GM23338 (cell line): Measurements from ENCODE around the gene MEI4. TPM values are rescaled to one million over a fixed set of nuclear protein-coding genes. Genes with fewer than 3 reads are reported as not detected.
A peak's percentile ranks its signal among the peaks of the same experiment; 100 is the strongest.

Experiments used
- ATAC-seq: fragments of 200-7000 bp; cut with Tn5 transposase; 3 replicates; pipeline ENCODE4 v1.9.1; 2020
- DNase-seq: peaks from one replicate; pipeline ENCODE4 v3.0.0-alpha.2; 2015; ENCODE audit warnings: low spot score
- H2AFZ ChIP-seq: fragments of 200-600 bp; sonication (generic); 2 replicates; pipeline ENCODE4 v1.8.0; 2016; ENCODE audit warnings: antibody characterized with exemption, mild to moderate bottlenecking, moderate library complexity
- H3F3A ChIP-seq: fragments of 200-600 bp; sonication (generic); replicated peaks from 2 replicates; pipeline ENCODE4 v1.8.0; 2017; ENCODE audit warnings: antibody characterized with exemption, mixed run types, low read depth
- H3K27ac ChIP-seq: fragments of 200-600 bp; sonication (generic); 2 replicates; pipeline ENCODE4 v1.6.1; 2016; ENCODE audit warnings: low read depth
- H3K27me3 ChIP-seq: fragments of 200-600 bp; sonication (generic); 2 replicates; pipeline ENCODE4 v1.8.0; 2016; ENCODE audit warnings: mild to moderate bottlenecking, mixed run types, moderate library complexity; ENCODE audit not compliant: insufficient read depth
- H3K36me3 ChIP-seq: fragments of 200-600 bp; sonication (generic); 2 replicates; pipeline ENCODE4 v1.8.0; 2016; ENCODE audit warnings: mild to moderate bottlenecking; ENCODE audit not compliant: insufficient read depth
- H3K4me1 ChIP-seq: fragments of 200-600 bp; sonication (generic); 2 replicates; pipeline ENCODE4 v1.8.0; 2016; ENCODE audit warnings: mild to moderate bottlenecking, moderate library complexity; ENCODE audit not compliant: insufficient read depth
- H3K4me2 ChIP-seq: fragments of 200-600 bp; sonication (generic); 2 replicates; pipeline ENCODE4 v1.7.1; 2017; ENCODE audit warnings: mixed run types
- H3K4me3 ChIP-seq: fragments of 200-600 bp; sonication (generic); 2 replicates; pipeline ENCODE4 v1.6.1; 2016; ENCODE audit warnings: mixed run types
- H3K79me2 ChIP-seq: fragments of 200-600 bp; sonication (generic); replicated peaks from 2 replicates; pipeline ENCODE4 v1.8.0; 2017; ENCODE audit warnings: mild to moderate bottlenecking; ENCODE audit not compliant: insufficient read depth
- H3K9me2 ChIP-seq: fragments of 200-600 bp; sonication (generic); 2 replicates; pipeline ENCODE4 v1.8.0; 2017; ENCODE audit not compliant: insufficient read depth
- H4K20me1 ChIP-seq: fragments of 200-600 bp; sonication (generic); replicated peaks from 2 replicates; pipeline ENCODE4 v1.8.0; 2017; ENCODE audit warnings: mild to moderate bottlenecking; ENCODE audit not compliant: insufficient read depth
- H3K27ac Mint-ChIP-seq: 2 replicates; pipeline ENCODE4 v1.8.0; 2020; ENCODE audit warnings: inconsistent platforms, mild to moderate bottlenecking, moderate library complexity, mixed read lengths
- H3K27me3 Mint-ChIP-seq: 3 replicates; pipeline ENCODE4 v1.8.0; 2022; ENCODE audit warnings: low read depth, mild to moderate bottlenecking, moderate library complexity, mixed read lengths, inconsistent platforms; ENCODE audit not compliant: insufficient read depth, poor library complexity
- H3K36me3 Mint-ChIP-seq: 3 replicates; pipeline ENCODE4 v1.8.0; 2021; ENCODE audit warnings: low read depth, mild to moderate bottlenecking, inconsistent platforms, moderate library complexity, mixed read lengths
- H3K4me1 Mint-ChIP-seq: 3 replicates; pipeline ENCODE4 v1.8.0; 2020; ENCODE audit warnings: mild to moderate bottlenecking, inconsistent platforms, mixed read lengths
- H3K4me3 Mint-ChIP-seq: 3 replicates; pipeline ENCODE4 v1.8.0; 2021; ENCODE audit warnings: moderate library complexity, mild to moderate bottlenecking, inconsistent platforms, mixed read lengths
- H3K9me3 Mint-ChIP-seq: 3 replicates; pipeline ENCODE4 v1.8.0; 2020; ENCODE audit warnings: moderate library complexity, mild to moderate bottlenecking, inconsistent platforms, mixed read lengths
- CREB1 ChIP-seq: fragments of 250-450 bp; sonication (Bioruptor Pico); IDR thresholded peaks from 2 replicates; pipeline ENCODE4 v1.5.0; 2020; ENCODE audit warnings: low read depth, mild to moderate bottlenecking, moderate library complexity
- EZH2 ChIP-seq: fragments of 200-600 bp; sonication (generic); IDR thresholded peaks from one replicate; pipeline ENCODE4 v1.8.0; 2017; ENCODE audit warnings: antibody characterized with exemption, mild to moderate bottlenecking, low read depth; ENCODE audit not compliant: unreplicated experiment
- EZH2phosphoT487 ChIP-seq: fragments of 200-600 bp; sonication (generic); IDR thresholded peaks from one replicate; pipeline ENCODE4 v1.8.1; 2018; ENCODE audit warnings: antibody characterized with exemption; ENCODE audit not compliant: unreplicated experiment
- JUNB ChIP-seq: IDR thresholded peaks from one replicate; pipeline ENCODE4 v1.6.1; 2016; ENCODE audit warnings: antibody characterized with exemption; ENCODE audit not compliant: unreplicated experiment
- NANOG ChIP-seq: IDR thresholded peaks from 2 replicates; pipeline ENCODE4 v1.6.1; 2016; ENCODE audit warnings: antibody characterized with exemption, borderline replicate concordance
- POLR2AphosphoS5 ChIP-seq: IDR thresholded peaks from 2 replicates; pipeline ENCODE4 v1.6.1; 2016; ENCODE audit warnings: antibody characterized with exemption, low read depth
- STAT1 ChIP-seq: IDR thresholded peaks from one replicate; pipeline ENCODE4 v1.6.1; 2016; ENCODE audit warnings: antibody characterized with exemption; ENCODE audit not compliant: unreplicated experiment
- ZNF114 ChIP-seq: fragments of 250-450 bp; sonication (Bioruptor Pico); IDR thresholded peaks from 2 replicates; pipeline ENCODE4 v1.5.0; 2020; ENCODE audit warnings: mild to moderate bottlenecking, moderate library complexity
- ZNF331 ChIP-seq: fragments of 250-450 bp; sonication (Bioruptor Pico); IDR thresholded peaks from 2 replicates; pipeline ENCODE4 v1.5.0; 2020; ENCODE audit warnings: low read depth, mild to moderate bottlenecking, moderate library complexity
- polyA plus RNA-seq: library from polyadenylated mRNA; unstranded; fragments of >200 nt; fragmentation: Nextera tagmentation; extraction: Ambion mirVana; gene quantifications from 2 replicates; pipeline ENCODE4 v1.2.1, GENCODE V29; 2016
- total RNA-seq: library from RNA; depleted of rRNA; stranded (reverse); fragments of >200 nt; shearing (Covaris generic); gene quantifications from 2 replicates; pipeline ENCODE4 v1.2.3, GENCODE V29; 2014
- TF ChIP-seq, protein P1 (sequence below), 2 experiments: fragments of 200-600 bp in 1 of 2; sonication (generic) in 1 of 2; conservative IDR thresholded peaks; 2 replicates each; pipeline versions ENCODE4 v1.5.1 to v1.6.1; 2016 to 2017; ENCODE audit warnings: antibody characterized with exemption in 2 of 2, low read depth in 2 of 2, mild to moderate bottlenecking in 2 of 2, moderate library complexity in 1 of 2
- TF ChIP-seq, protein P2 (sequence below): IDR thresholded peaks from one replicate; pipeline ENCODE4 v1.6.1; 2018; ENCODE audit warnings: antibody characterized with exemption; ENCODE audit not compliant: unreplicated experiment
- TF ChIP-seq, protein P3 (sequence below): IDR thresholded peaks from 2 replicates; pipeline ENCODE4 v1.6.1; 2016; ENCODE audit warnings: antibody characterized with exemption
- TF ChIP-seq, protein P4 (sequence below): fragments of 250-450 bp; sonication (Bioruptor Pico); IDR thresholded peaks from 2 replicates; pipeline ENCODE4 v1.5.0; 2020; ENCODE audit warnings: mild to moderate bottlenecking, moderate library complexity

The MEI4 gene
- total and polyA plus RNA-seq, 2 experiments from 2014 or later, result 0.23 to 0.63 TPM

DNA sequence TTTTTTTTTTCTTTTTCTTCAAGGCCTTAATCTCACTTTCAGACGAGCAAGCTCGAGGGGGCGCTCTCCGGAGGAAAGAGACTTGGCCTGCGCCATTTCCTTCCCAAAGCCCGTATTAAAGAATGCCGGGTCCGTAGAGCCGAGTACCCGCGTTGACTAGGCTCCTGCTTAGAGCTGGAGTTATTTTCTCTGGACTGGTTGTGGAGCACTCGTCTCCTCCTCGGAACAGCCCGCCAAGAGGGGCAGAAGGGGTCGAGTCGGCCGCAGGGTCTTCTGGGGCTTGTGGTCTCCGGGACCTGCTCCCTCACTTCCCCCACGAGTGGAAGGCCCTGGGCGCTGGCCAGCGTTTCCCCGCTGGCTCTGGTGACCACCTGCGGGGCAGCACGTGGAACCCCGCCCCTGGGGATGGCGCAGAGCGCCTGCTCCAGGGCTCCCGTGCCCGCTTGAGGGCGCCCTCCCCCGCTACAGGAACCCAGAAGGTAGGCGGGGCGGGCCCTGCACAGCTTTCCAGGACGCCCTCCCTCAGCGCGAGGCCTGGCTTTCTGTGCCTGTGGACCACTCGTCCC lies 2.7 kb upstream of the MEI4 start:
- H3K36me3 ChIP-seq, result no peaks in the 10 kb centered on the region
- 0 out of 2 replicates have a peak, but pooled peaks cover 4% of the 10 kb centered on the region for H3K4me1 ChIP-seq
- peak overlapping the region; percentile 89 for H3K27ac ChIP-seq
- no peaks in the 10 kb centered on the region for H3K79me2 ChIP-seq
- TF ChIP-seq EZH2phosphoT487, result no peak
- no peak for TF ChIP-seq JUNB
- TF ChIP-seq, protein P1, sequence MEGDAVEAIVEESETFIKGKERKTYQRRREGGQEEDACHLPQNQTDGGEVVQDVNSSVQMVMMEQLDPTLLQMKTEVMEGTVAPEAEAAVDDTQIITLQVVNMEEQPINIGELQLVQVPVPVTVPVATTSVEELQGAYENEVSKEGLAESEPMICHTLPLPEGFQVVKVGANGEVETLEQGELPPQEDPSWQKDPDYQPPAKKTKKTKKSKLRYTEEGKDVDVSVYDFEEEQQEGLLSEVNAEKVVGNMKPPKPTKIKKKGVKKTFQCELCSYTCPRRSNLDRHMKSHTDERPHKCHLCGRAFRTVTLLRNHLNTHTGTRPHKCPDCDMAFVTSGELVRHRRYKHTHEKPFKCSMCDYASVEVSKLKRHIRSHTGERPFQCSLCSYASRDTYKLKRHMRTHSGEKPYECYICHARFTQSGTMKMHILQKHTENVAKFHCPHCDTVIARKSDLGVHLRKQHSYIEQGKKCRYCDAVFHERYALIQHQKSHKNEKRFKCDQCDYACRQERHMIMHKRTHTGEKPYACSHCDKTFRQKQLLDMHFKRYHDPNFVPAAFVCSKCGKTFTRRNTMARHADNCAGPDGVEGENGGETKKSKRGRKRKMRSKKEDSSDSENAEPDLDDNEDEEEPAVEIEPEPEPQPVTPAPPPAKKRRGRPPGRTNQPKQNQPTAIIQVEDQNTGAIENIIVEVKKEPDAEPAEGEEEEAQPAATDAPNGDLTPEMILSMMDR (conservative IDR thresholded peaks at IDR 0.05; ENCODE audit: low read depth in 2 of 2), result peak; percentile 74 to 89
- peak; percentile 51 for TF ChIP-seq CREB1 (CRISPR knock-in tag)
- TF ChIP-seq STAT1, result no peak
- TF ChIP-seq NANOG, result no peak
- TF ChIP-seq EZH2, result no peak
- TF ChIP-seq ZNF331, result no peak
- no peak for TF ChIP-seq POLR2AphosphoS5
- TF ChIP-seq, protein P2, sequence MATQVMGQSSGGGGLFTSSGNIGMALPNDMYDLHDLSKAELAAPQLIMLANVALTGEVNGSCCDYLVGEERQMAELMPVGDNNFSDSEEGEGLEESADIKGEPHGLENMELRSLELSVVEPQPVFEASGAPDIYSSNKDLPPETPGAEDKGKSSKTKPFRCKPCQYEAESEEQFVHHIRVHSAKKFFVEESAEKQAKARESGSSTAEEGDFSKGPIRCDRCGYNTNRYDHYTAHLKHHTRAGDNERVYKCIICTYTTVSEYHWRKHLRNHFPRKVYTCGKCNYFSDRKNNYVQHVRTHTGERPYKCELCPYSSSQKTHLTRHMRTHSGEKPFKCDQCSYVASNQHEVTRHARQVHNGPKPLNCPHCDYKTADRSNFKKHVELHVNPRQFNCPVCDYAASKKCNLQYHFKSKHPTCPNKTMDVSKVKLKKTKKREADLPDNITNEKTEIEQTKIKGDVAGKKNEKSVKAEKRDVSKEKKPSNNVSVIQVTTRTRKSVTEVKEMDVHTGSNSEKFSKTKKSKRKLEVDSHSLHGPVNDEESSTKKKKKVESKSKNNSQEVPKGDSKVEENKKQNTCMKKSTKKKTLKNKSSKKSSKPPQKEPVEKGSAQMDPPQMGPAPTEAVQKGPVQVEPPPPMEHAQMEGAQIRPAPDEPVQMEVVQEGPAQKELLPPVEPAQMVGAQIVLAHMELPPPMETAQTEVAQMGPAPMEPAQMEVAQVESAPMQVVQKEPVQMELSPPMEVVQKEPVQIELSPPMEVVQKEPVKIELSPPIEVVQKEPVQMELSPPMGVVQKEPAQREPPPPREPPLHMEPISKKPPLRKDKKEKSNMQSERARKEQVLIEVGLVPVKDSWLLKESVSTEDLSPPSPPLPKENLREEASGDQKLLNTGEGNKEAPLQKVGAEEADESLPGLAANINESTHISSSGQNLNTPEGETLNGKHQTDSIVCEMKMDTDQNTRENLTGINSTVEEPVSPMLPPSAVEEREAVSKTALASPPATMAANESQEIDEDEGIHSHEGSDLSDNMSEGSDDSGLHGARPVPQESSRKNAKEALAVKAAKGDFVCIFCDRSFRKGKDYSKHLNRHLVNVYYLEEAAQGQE, result peak; percentile 50
- TF ChIP-seq ZNF114, result peak; percentile 81; the same call in 1 of the 2 replicates
- TF ChIP-seq, protein P3, sequence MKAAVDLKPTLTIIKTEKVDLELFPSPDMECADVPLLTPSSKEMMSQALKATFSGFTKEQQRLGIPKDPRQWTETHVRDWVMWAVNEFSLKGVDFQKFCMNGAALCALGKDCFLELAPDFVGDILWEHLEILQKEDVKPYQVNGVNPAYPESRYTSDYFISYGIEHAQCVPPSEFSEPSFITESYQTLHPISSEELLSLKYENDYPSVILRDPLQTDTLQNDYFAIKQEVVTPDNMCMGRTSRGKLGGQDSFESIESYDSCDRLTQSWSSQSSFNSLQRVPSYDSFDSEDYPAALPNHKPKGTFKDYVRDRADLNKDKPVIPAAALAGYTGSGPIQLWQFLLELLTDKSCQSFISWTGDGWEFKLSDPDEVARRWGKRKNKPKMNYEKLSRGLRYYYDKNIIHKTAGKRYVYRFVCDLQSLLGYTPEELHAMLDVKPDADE, result peak; percentile 15; the same call in 1 of the 2 replicates
- TF ChIP-seq, protein P4, sequence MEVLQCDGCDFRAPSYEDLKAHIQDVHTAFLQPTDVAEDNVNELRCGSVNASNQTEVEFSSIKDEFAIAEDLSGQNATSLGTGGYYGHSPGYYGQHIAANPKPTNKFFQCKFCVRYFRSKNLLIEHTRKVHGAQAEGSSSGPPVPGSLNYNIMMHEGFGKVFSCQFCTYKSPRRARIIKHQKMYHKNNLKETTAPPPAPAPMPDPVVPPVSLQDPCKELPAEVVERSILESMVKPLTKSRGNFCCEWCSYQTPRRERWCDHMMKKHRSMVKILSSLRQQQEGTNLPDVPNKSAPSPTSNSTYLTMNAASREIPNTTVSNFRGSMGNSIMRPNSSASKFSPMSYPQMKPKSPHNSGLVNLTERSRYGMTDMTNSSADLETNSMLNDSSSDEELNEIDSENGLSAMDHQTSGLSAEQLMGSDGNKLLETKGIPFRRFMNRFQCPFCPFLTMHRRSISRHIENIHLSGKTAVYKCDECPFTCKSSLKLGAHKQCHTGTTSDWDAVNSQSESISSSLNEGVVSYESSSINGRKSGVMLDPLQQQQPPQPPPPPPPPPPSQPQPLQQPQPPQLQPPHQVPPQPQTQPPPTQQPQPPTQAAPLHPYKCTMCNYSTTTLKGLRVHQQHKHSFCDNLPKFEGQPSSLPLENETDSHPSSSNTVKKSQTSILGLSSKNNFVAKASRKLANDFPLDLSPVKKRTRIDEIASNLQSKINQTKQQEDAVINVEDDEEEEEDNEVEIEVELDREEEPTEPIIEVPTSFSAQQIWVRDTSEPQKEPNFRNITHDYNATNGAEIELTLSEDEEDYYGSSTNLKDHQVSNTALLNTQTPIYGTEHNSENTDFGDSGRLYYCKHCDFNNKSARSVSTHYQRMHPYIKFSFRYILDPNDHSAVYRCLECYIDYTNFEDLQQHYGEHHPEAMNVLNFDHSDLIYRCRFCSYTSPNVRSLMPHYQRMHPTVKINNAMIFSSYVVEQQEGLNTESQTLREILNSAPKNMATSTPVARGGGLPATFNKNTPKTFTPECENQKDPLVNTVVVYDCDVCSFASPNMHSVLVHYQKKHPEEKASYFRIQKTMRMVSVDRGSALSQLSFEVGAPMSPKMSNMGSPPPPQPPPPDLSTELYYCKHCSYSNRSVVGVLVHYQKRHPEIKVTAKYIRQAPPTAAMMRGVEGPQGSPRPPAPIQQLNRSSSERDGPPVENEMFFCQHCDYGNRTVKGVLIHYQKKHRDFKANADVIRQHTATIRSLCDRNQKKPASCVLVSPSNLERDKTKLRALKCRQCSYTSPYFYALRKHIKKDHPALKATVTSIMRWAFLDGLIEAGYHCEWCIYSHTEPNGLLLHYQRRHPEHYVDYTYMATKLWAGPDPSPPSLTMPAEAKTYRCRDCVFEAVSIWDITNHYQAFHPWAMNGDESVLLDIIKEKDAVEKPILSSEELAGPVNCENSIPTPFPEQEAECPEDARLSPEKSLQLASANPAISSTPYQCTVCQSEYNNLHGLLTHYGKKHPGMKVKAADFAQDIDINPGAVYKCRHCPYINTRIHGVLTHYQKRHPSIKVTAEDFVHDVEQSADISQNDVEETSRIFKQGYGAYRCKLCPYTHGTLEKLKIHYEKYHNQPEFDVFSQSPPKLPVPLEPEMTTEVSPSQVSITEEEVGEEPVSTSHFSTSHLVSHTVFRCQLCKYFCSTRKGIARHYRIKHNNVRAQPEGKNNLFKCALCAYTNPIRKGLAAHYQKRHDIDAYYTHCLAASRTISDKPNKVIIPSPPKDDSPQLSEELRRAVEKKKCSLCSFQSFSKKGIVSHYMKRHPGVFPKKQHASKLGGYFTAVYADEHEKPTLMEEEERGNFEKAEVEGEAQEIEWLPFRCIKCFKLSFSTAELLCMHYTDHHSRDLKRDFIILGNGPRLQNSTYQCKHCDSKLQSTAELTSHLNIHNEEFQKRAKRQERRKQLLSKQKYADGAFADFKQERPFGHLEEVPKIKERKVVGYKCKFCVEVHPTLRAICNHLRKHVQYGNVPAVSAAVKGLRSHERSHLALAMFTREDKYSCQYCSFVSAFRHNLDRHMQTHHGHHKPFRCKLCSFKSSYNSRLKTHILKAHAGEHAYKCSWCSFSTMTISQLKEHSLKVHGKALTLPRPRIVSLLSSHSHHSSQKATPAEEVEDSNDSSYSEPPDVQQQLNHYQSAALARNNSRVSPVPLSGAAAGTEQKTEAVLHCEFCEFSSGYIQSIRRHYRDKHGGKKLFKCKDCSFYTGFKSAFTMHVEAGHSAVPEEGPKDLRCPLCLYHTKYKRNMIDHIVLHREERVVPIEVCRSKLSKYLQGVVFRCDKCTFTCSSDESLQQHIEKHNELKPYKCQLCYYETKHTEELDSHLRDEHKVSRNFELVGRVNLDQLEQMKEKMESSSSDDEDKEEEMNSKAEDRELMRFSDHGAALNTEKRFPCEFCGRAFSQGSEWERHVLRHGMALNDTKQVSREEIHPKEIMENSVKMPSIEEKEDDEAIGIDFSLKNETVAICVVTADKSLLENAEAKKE, result peak; percentile 2; the same call in 1 of the 2 replicates
- no peaks in the 10 kb centered on the region for H3K9me3 Mint-ChIP-seq
- H3K27ac Mint-ChIP-seq, result peak overlapping the region; percentile 95
- no peaks in the 10 kb centered on the region for H3K9me2 ChIP-seq
- H3K4me3 Mint-ChIP-seq, result peak overlapping the region; percentile 78
- H3K4me3 ChIP-seq, result peak overlapping the region; percentile 53
- peak; percentile 96 for DNase-seq
- ATAC-seq, result peak; percentile 97
- no peaks in the 10 kb centered on the region for H3K36me3 Mint-ChIP-seq
- H3K27me3 ChIP-seq, result no peaks in the 10 kb centered on the region
- H3F3A ChIP-seq, result no peaks in the 10 kb centered on the region
- H4K20me1 ChIP-seq, result no peaks in the 10 kb centered on the region
- H3K27me3 Mint-ChIP-seq, result no peaks in the 10 kb centered on the region
- peak overlapping the region; percentile 83 for H2AFZ ChIP-seq
- H3K4me2 ChIP-seq, result peak overlapping the region; percentile 72
- H3K4me1 Mint-ChIP-seq, result peaks cover 3% of the 10 kb centered on the region; the same call in 1 of the 3 replicates
